Lung (tissue), 12 donors: ENCODE data around the gene BABAM2. TPM values are rescaled to one million over a fixed set of nuclear protein-coding genes. Genes with fewer than 3 reads are reported as not detected.
"Not testable (repeated sequence)": the region's sequence is repeated elsewhere in the genome, so short reads cannot be mapped to it uniquely, and the experiment has no call there.

Experiments used
- ATAC-seq: fragments of 200-7000 bp; cut with Tn5 transposase; one replicate; pipeline ENCODE4 v1.9.1; 2020; ENCODE audit warnings: moderate number of reproducible peaks; ENCODE audit not compliant: insufficient read depth, low FRiP score
- DNase-seq, 3 donors: peaks; one replicate each; pipeline ENCODE4 v3.0.0-alpha.2; 2013 to 2017
- H3K27ac ChIP-seq, 2 donors: one replicate each; pipeline ENCODE4 v1.5.1; 2013; ENCODE audit warnings: mild to moderate bottlenecking in 2 of 2, moderate library complexity in 2 of 2, control low read depth in 1 of 2, inconsistent platforms in 1 of 2, low read depth in 1 of 2, low read length in 1 of 2
- H3K27me3 ChIP-seq, 3 donors: one replicate each; pipeline ENCODE4 v1.5.1; 2013; ENCODE audit warnings: low read length in 2 of 3; ENCODE audit not compliant: control insufficient read depth in 3 of 3, insufficient read depth in 3 of 3
- H3K36me3 ChIP-seq, 4 donors: one replicate each; pipeline ENCODE4 v1.5.1; 2013; ENCODE audit warnings: low read length in 4 of 4, mild to moderate bottlenecking in 1 of 4, moderate library complexity in 1 of 4; ENCODE audit not compliant: control insufficient read depth in 4 of 4, insufficient read depth in 4 of 4
- H3K4me1 ChIP-seq, 5 donors: one replicate each; pipeline ENCODE4 v1.5.1; 2013; ENCODE audit warnings: low read length in 5 of 5, mild to moderate bottlenecking in 2 of 5, moderate library complexity in 1 of 5; ENCODE audit not compliant: control insufficient read depth in 5 of 5, insufficient read depth in 5 of 5
- H3K4me3 ChIP-seq: one replicate; pipeline ENCODE4 v1.5.1; 2013; ENCODE audit warnings: mild to moderate bottlenecking, control low read depth, moderate library complexity
- H3K9ac ChIP-seq, 2 donors: one replicate each; pipeline ENCODE4 v1.5.1; 2013; ENCODE audit warnings: low read length in 2 of 2, control low read depth in 1 of 2; ENCODE audit not compliant: insufficient read depth in 1 of 2
- H3K9me3 ChIP-seq, 4 donors: one replicate each; pipeline ENCODE4 v1.5.1; 2013; ENCODE audit warnings: low read length in 3 of 4, mild to moderate bottlenecking in 1 of 4, moderate library complexity in 1 of 4; ENCODE audit not compliant: control insufficient read depth in 4 of 4, insufficient read depth in 3 of 4
- WGBS, 2 donors: extraction: QIAGEN DNeasy Blood & Tissue Kit; methylation state at CpG; one replicate each; pipeline ENCODE4 v1.1.7; 2013; 5-methylcytosine and 5-hydroxymethylcytosine counted together
- polyA plus RNA-seq, 2 donors: library from polyadenylated mRNA; stranded (reverse); fragments of 200-250 nt; gene quantifications; one replicate each; pipeline ENCODE4 v1.2.1, GENCODE V29; 2013
- total RNA-seq, 2 donors: library from RNA; depleted of rRNA in 1 of 2; stranded (reverse); fragments of >200 nt in 1 of 2; gene quantifications; one replicate each; pipeline ENCODE4 v1.2.1, GENCODE V29; 2014 to 2021
- TF ChIP-seq, protein P1 (sequence below): IDR thresholded peaks from 2 replicates; pipeline ENCODE4 v1.5.1; 2012; ENCODE audit warnings: mild to moderate bottlenecking; ENCODE audit errors: control extremely low read depth, extremely low read depth
- donor health status: control.
- donor health status: control.
- donor health status: Bipolar disorder and iron deficiency.
- donor health status: healthy.
- donor health status: DM: yes; HTN: yes; CAD: no.

Gene BABAM2
- total and polyA plus RNA-seq, 4 donors = 19.0 to 43.3 (median 33.7) TPM

DNA sequence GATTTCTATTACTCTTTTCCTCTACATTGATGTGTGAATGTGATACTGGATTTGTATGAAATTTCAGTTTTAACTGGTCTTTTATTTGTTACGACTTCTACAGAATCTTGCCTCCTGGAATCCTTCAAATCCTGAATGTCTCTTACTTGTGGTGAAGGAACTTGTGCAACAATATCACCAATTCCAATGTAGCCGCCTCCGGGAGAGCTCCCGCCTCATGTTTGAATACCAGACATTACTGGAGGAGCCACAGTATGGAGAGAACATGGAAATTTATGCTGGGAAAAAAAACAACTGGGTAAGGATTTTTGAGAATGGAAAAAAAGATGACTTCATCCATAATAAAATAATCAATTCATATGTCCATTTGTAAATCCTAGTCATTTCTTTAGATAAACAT lies 134.6 kb downstream of the BABAM2 start:
- H3K27ac ChIP-seq = no peak overlapping the region
- H3K36me3 ChIP-seq = peaks cover 2 to 4% (median 3%) of the 10 kb centered on the region in 4 donors
- ATAC-seq (no peak), DNase-seq (no peak)
- no peaks in the 10 kb centered on the region for H3K9me3 ChIP-seq
- 96 to 97% methylated on average over 4 of the region's 4 CpGs for WGBS, 2 donors
- TF ChIP-seq, protein P1, sequence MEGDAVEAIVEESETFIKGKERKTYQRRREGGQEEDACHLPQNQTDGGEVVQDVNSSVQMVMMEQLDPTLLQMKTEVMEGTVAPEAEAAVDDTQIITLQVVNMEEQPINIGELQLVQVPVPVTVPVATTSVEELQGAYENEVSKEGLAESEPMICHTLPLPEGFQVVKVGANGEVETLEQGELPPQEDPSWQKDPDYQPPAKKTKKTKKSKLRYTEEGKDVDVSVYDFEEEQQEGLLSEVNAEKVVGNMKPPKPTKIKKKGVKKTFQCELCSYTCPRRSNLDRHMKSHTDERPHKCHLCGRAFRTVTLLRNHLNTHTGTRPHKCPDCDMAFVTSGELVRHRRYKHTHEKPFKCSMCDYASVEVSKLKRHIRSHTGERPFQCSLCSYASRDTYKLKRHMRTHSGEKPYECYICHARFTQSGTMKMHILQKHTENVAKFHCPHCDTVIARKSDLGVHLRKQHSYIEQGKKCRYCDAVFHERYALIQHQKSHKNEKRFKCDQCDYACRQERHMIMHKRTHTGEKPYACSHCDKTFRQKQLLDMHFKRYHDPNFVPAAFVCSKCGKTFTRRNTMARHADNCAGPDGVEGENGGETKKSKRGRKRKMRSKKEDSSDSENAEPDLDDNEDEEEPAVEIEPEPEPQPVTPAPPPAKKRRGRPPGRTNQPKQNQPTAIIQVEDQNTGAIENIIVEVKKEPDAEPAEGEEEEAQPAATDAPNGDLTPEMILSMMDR = no peak
- H3K27me3 ChIP-seq = no peaks in the 10 kb centered on the region
- no peak overlapping the region for H3K4me3 ChIP-seq
- no peak overlapping the region for H3K9ac ChIP-seq
- H3K4me1 ChIP-seq = peaks cover 0 to 9% (median 0%) of the 10 kb centered on the region in 5 donors

DNA sequence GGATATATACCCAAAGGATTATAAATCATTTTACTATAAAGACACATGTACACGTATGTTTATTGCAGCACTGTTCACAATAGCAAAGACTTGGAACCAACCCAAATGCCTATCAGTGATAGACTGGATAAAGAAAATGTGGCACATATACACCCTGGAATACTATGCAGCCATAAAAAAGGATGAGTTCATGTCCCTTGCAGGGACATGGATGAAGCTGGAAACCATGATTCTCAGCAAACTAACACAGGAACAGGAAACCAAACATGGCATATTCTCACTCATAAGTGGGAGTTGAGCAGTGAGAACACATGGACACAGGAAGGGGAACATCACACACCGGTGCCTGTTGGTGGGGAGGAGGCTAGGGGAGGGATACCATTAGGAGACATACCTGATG lies 135.7 kb downstream of the BABAM2 start:
- H3K9me3 ChIP-seq, H3K4me1 ChIP-seq, H3K27me3 ChIP-seq, DNase-seq, H3K4me3 ChIP-seq, H3K27ac ChIP-seq, ATAC-seq, H3K36me3 ChIP-seq, H3K9ac ChIP-seq: not testable (repeated sequence)
- 97 to 100% methylated on average over 2 of the region's 2 CpGs for WGBS, 2 donors

DNA sequence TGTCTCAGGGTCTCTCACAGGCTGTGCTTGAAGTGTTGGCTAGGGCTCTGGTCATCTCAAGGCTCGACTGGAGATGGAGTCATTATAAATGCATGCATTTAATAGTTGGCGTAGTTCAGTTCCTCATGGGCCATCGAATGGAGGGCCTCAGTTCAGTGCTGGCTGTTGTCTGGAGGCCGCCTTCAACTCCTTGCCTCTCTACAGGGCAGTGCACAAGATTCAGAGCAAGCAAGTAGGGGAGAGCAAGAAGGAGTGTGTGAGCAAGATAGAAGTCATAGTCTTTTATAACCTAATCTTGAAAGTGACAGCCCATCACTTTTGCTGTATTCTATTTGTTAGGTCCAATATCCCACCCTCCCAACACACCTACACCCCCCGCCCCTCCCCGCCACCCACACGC lies 137.5 kb downstream of the BABAM2 start:
- peaks cover 0 to 9% (median 0%) of the 10 kb centered on the region in 5 donors for H3K4me1 ChIP-seq
- no peak for ATAC-seq
- peaks cover 2 to 4% (median 3%) of the 10 kb centered on the region in 4 donors for H3K36me3 ChIP-seq
- H3K27ac ChIP-seq = no peak overlapping the region
- H3K9ac ChIP-seq = no peak overlapping the region
- no peak for DNase-seq
- no peaks in the 10 kb centered on the region for H3K27me3 ChIP-seq
- H3K4me3 ChIP-seq = no peak overlapping the region
- TF ChIP-seq, protein P1 = no peak
- no peaks in the 10 kb centered on the region for H3K9me3 ChIP-seq
- 95 to 100% methylated on average over 7 of the region's 7 CpGs for WGBS, 2 donors

DNA sequence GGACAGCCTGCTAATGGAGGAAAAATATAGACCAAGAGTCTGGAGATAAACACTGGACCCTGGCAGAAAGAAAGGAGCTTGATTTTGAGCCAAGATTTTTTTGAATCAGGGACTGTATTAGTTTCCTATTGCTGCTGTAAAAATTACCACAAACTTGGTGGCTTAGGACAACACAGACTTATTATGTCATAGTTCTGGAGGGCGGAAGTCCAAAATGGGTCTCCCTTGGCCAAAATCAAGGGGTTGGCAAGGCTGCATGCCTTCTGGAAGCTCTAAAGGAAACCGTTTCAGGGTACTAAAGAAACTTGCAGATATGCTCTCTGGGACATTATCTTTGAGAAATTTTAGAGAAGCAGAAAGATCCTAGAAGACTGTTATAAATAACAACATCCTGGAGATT lies 140.1 kb downstream of the BABAM2 start:
- H3K4me3 ChIP-seq = no peak overlapping the region
- H3K4me1 ChIP-seq = peaks cover 0 to 12% (median 0%) of the 10 kb centered on the region in 5 donors
- H3K9me3 ChIP-seq = no peaks in the 10 kb centered on the region
- H3K27ac ChIP-seq = no peak overlapping the region
- ATAC-seq (no peak), DNase-seq (peak in 1 of 3 donors; percentile 40)
- no peaks in the 10 kb centered on the region for H3K27me3 ChIP-seq
- H3K36me3 ChIP-seq = peaks cover 0 to 4% (median 3%) of the 10 kb centered on the region in 4 donors
- 75 to 78% methylated on average over 2 of the region's 2 CpGs for WGBS, 2 donors
- TF ChIP-seq, protein P1 = no peak
- H3K9ac ChIP-seq = no peak overlapping the region
